ENCODE results near the gene NRAP. TPM values are rescaled to one million over a fixed set of nuclear protein-coding genes. Genes with fewer than 3 reads are reported as not detected.

Gene NRAP
- total RNA-seq, 4 donors from 2014 or later: 811 to 2,339 (median 1,413) TPM

- DNase-seq: no peak
- peaks cover 24 to 34% of the 10 kb centered on the region in 2 donors for H3K4me1 ChIP-seq
- H3K36me3 ChIP-seq: no peaks in the 10 kb centered on the region
- no peak overlapping the region for H3K4me3 ChIP-seq
- H3K9me3 ChIP-seq: no peaks in the 10 kb centered on the region
- intact Hi-C loops (cut with DNase I; ENCODE audit: low total_unique reads): no loop called here
- ATAC-seq: no peak
- TF ChIP-seq POLR2A (IDR thresholded peaks at IDR 0.05) (no peak), CTCF (IDR thresholded peaks at IDR 0.05 in 4 of 5, conservative IDR thresholded peaks at IDR 0.05 in 1 of 5) (no peak)
- no peaks in the 10 kb centered on the region for H3K27me3 ChIP-seq
- no peak overlapping the region for H3K27ac ChIP-seq
- in situ Hi-C loops (cut with MboI; ENCODE audit: low sequenced_read_pairs in 4 of 4): no loop called here
Measured at GRCh38 chr10:113572520-113573290, 91.1 kb downstream of the NRAP start.

GRCh38 chr10:113569576-113569975 lies 94.3 kb downstream of the NRAP start:
- Histone ChIP-seq H3K4me3 (no peak overlapping the region), H3K27ac (peak overlapping the region; percentile 56 to 65 (median 58)), H3K9me3 (no peaks in the 10 kb centered on the region), H3K4me1 (peaks cover 24 to 41% of the 10 kb centered on the region in 2 donors), H3K27me3 (no peaks in the 10 kb centered on the region), H3K36me3 (no peaks in the 10 kb centered on the region)
- TF ChIP-seq POLR2A (IDR thresholded peaks at IDR 0.05) (no peak), CTCF (IDR thresholded peaks at IDR 0.05 in 4 of 5, conservative IDR thresholded peaks at IDR 0.05 in 1 of 5) (no peak)
- DNase-seq (peak; percentile 55 to 80), ATAC-seq (peak; percentile 65 to 88)
- intact Hi-C loops (cut with DNase I; ENCODE audit: low total_unique reads) (no loop called here), in situ Hi-C loops (cut with MboI; ENCODE audit: low sequenced_read_pairs in 4 of 4) (no loop called here)

- no peaks in the 10 kb centered on the region for H3K36me3 ChIP-seq
- intact Hi-C loops (cut with DNase I; ENCODE audit: low total_unique reads) (no loop called here), in situ Hi-C loops (cut with MboI; ENCODE audit: low sequenced_read_pairs in 4 of 4) (no loop called here)
- H3K9me3 ChIP-seq: no peaks in the 10 kb centered on the region
- ATAC-seq: no peak
- H3K27ac ChIP-seq: no peak overlapping the region
- TF ChIP-seq CTCF (IDR thresholded peaks at IDR 0.05 in 4 of 5, conservative IDR thresholded peaks at IDR 0.05 in 1 of 5): no peak
- TF ChIP-seq POLR2A (IDR thresholded peaks at IDR 0.05): no peak
- H3K27me3 ChIP-seq: no peaks in the 10 kb centered on the region
- H3K4me3 ChIP-seq: no peak overlapping the region
- no peak for DNase-seq
- peaks cover 13 to 29% of the 10 kb centered on the region in 2 donors for H3K4me1 ChIP-seq
Measured at GRCh38 chr10:113566888-113567287, 97.0 kb downstream of the NRAP start.

GRCh38 chr10:113565364-113565763 lies 98.5 kb downstream of the NRAP start:
- ATAC-seq (peak in 1 of 2 donors; percentile 48), DNase-seq (no peak)
- Histone ChIP-seq H3K36me3 (no peaks in the 10 kb centered on the region), H3K9me3 (no peaks in the 10 kb centered on the region), H3K27ac (peak overlapping the region in 2 of 4 donors; percentile 9 to 68), H3K4me1 (peaks cover 11 to 19% of the 10 kb centered on the region in 2 donors), H3K27me3 (no peaks in the 10 kb centered on the region), H3K4me3 (no peak overlapping the region)
- in situ Hi-C loops (cut with MboI; ENCODE audit: low sequenced_read_pairs in 4 of 4) (no loop called here), intact Hi-C loops (cut with DNase I; ENCODE audit: low total_unique reads) (no loop called here)
- TF ChIP-seq CTCF (IDR thresholded peaks at IDR 0.05 in 4 of 5, conservative IDR thresholded peaks at IDR 0.05 in 1 of 5) (no peak), POLR2A (IDR thresholded peaks at IDR 0.05) (no peak)
